ENCODE measurements around the gene SSTR4.

The SSTR4 gene

DNA sequence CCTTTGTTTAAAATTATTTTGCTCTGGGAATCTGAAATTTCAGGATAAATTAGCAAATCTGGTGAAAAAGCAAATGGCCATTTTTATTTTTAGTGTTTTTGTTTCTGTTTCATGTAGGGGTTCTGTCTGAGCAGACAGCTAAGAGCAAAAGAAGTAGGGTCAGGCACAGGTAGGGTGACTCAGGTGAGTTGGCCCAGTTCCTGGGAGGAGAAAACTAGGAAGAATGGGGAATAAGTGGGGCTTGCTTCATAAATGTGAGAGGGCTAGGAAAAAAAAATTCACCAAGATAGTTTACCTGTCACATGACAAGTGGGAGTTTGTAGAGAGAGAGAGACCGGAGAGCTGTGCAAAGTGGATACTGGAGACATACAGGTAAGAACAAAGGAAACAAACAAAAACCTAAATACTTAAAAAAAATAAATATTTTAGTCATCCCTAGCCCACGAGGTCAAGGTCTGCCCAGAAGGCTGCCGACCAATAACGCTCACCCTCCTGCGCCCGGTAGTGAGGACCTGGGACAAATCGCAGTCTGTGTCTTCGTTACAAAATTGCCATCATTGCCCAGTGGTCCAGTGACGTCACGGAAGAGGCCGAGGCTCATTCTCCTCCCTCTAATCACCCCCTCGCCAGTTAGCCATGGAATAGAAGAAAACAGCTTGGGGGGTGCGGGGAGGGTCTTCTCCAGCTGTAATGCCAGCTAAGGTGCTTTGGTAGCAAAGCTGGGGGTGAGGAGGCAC lies 12.1 kb downstream of the SSTR4 start:
- FAIRE-seq: no peak

DNA sequence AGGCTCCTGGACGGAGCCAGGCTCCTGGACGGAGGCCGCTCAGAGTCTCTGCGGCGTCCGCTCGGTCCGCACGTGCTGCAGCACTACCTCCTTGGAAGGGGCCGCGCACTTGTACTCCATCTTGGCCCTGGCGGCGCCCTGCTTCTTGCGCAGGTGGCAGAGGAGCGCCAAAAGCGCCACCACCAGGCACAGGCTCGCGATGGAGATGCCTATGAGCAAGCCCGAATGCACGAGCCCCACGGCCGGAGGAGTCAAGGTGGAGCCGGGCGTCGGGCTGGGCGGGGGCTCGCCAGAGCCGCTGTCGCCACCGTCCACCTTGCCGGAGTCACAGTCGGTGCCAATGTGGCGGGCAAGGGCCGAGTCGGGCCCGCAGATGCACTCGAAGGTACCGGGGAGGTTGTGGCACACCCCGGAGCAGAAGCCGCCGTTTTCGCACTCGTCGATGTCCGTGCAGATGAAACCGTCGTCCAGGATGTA lies 12.7 kb downstream of the SSTR4 start:
- FAIRE-seq: no peak

DNA sequence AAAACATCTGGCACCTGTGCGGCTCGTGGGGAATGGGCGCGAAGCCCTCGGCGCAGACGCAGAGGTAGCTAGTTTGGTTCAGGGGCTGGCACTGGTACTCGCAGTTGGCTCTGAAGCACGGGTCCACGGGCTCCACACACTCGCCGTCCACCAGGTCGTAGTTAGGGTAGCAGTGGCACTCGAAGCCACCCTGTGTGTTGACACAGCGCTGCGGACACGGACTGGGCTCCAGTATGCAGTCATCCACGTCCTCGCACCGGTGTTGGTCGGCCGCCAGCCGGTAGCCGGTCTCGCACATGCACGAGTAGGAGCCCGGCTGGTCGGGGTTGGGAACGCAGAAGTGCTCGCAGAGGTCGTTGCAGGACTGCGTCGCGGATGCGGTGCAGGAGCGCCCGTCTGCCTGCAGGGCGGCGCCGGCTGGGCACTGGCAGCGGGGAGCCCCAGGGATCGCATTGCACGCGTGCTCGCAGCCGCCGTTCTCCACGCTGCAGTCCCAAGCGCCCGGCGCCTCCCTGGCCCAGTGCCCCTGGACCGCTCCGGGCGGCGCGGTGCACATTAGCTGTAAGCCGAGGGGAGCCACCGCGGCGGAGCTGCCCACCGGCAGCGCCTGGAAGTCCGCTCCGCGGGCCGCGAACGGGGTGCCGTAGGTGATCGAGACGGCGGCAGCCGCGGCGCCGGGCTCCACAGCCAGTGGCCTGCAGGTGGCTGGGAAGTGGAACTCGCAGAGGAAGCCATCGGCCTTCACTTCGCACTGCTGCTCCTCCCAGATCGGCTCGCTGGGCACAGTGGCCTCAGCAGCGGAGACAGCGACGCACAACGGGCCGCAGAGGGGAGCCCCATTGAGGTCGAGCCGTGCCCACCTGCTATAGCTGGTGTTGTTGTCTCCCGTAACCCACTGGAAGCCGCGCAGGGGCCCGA lies 13.4 kb downstream of the SSTR4 start:
- FAIRE-seq: no peak

- FAIRE-seq: no peak
Observed at GRCh38 chr20:23049201-23050075, 14.3 kb downstream of the SSTR4 start, which contains the start of gene THBD. TSS of gene THBD (minus strand) at chr20:23049672. CDS start at chr20:23049504, 168 bp downstream.

- FAIRE-seq: no peak
Observed at GRCh38 chr20:23050076-23050838, 15.1 kb downstream of the SSTR4 start.

GRCh38 chr20:23050847-23051627 lies 15.9 kb downstream of the SSTR4 start:
- no peak for FAIRE-seq

GRCh38 chr20:23052904-23053303 lies 17.8 kb downstream of the SSTR4 start:
- no peak for FAIRE-seq

DNA sequence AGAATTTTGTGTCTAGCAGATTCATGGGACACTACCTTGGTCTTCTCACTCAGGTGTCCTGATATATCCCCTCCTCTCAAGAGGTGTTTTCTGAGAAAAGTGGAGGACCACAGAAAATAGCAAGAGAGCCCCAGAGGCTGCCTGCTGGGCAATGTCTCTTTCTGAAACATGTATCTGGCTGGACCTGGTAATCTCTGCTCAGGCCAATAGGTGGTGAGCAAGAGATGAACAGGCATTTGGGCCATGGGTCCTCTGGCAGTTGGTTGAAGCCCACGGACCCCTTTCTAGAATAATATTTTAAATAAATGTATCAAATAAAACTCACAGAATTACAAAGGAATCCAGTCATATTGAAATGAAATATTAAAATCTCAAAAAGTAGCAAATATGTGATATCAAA lies 23.1 kb downstream of the SSTR4 start:
- FAIRE-seq: no peak

- FAIRE-seq: no peak
Observed at GRCh38 chr20:23059001-23059400, 23.9 kb downstream of the SSTR4 start.

DNA sequence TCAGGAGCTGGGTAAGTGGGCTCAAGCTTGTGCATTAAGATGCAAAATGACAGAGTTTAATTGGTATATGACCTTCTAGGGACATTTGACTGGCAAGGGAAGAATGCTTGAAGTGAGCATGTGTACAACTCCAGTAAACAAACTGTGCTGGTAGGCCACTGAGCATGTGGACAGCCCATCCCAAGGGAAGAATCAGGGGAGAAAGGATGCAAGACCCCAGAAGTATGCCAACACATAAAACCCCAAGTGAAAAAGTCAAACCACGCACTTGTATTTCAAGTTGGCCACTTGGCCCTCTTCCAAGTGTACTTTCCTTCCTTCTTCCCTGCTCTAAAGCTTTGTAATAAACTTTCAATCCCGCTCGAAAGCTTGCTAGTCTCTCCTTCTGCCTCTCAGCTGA lies 24.7 kb downstream of the SSTR4 start:
- no peak for FAIRE-seq

DNA sequence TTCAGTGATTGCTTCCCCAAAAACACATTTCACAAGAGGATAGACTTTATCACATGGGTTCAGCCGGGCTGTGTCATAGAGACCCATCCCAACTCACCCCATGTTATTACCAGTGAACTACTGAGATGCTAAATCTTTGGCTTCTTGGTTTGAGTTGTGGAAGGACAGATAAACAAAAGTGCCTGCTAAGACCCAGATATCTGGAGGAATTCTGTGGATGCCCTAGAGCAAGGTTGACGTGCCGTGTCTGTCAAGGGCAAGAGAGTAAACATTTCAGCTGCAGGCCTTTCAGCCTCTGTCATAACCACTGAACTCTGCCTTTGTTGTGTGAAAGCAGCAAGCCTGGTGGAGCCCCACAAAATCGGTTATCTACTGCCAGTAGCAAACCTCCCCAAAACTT lies 25.5 kb downstream of the SSTR4 start:
- FAIRE-seq: no peak

DNA sequence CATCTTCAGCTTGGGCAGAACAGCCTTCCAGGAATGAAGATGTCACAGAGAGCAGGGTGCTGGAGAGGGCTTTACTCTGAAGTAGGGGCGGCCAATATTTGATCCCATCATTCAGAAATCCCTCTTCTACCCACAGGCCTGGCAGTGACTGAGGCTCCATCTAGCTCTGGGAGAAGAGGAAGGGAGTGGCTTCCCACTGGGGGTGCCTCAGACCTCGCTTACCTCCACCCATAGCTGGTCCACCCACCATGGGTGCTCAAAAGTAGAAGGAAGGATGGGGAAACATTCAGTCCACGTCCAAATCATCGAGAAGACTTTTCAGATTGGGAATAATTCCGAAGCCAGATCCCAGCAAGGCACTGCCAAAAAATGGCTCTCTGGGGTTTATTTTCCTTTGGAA lies 26.1 kb downstream of the SSTR4 start:
- FAIRE-seq: no peak

GRCh38 chr20:23061734-23062561 lies 26.8 kb downstream of the SSTR4 start:
- FAIRE-seq: no peak

DNA sequence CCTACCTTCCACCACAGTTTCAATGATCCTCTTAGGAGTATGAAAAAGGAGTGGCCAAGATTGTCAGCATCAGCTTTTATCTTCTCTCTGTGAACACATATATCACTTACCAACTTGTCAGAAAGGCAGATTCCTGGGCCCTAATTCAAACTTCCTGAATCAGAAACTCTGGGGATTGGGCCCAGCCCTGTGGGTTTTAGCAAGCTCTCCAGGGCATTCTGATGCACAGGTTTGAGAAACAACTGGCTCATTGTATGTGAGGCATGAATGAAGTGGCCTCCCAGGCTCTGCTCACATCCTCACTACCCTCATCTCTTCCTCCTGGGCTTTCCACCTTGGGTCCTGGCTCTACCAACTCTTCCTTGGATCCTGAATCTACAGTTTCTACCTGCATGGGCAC lies 27.5 kb downstream of the SSTR4 start:
- no peak for FAIRE-seq

DNA sequence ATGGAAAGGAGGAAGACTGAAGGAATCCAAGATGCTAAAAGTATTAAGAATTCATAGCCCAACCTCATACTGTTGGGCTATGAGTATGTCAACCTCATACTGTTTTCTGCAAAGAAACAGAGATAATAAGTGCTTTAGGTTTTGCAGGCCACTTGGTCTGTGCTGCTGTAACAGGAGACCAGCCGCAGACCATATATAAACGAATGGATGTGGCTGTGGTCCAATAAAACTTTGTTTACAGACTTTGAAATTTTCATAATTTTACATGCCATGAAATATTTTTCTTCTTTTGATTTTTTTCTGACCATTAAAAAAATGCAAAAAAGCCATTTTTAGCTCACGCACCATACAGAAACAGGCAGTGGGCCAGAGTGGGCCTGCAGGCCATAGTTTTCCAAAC lies 28.1 kb downstream of the SSTR4 start:
- FAIRE-seq: no peak

DNA sequence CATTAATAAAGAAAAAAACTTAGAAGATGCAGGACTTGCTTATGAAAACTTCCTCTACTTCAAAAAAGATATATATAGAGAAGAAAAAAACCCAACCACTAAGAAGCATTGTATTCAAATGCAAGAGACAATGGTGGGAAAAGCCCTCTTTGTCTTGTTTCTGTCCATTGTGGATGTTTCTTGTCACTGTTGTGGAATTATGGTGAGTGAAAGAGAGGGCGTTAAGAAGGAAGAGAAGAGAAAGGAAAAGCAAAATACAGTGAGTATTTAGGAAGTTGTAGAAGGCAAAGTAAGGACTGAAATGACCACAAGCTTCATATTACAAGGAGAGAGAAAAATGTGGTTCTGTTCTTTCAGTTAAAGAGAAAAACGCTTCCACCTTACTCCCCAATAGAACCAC lies 28.5 kb downstream of the SSTR4 start:
- no peak for FAIRE-seq

DNA sequence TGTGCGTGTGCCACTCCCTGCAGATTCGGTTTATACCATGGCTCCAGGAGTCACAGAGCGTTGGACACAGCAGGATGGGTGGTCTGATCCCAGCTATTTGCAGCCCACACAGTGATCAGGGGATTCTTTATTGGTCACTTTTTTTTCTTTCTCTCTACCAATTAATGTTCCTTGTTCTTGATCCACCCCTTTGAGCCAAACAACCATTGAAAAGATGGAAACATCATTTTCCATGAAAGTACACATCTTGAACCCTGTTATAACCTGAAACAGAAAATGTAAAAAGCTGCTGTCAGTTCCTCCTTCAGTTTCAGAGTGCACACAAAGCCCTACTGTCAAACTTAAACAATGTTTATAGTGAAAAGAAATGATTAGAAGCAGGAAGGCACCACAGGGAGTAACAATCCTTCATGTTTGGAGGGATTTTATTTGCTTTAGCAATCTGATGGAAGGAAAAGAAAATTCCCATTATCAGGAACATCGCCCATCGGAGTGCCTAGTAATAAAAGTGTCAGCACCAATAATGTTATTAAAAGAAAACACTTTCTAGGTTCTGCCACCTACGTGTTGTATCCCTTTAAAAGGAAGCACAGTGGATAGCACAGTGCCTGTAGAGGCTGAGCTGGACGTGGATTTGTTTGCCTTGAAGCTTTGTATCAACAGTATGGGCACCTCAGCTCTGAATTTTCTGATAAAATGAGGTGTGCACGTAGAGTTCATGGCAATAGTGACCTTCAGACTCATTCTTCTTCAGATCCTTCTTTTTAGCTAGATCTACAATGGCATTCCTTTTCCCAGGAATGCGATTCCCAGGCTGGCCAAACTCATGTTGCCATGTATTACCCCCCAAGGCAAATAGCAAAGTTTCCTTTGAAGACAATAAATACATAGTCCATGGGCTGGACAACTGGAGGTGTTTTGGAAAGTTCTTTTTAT lies 30.4 kb downstream of the SSTR4 start:
- no peak for FAIRE-seq

GRCh38 chr20:23066772-23067171 lies 31.7 kb downstream of the SSTR4 start:
- FAIRE-seq: no peak

DNA sequence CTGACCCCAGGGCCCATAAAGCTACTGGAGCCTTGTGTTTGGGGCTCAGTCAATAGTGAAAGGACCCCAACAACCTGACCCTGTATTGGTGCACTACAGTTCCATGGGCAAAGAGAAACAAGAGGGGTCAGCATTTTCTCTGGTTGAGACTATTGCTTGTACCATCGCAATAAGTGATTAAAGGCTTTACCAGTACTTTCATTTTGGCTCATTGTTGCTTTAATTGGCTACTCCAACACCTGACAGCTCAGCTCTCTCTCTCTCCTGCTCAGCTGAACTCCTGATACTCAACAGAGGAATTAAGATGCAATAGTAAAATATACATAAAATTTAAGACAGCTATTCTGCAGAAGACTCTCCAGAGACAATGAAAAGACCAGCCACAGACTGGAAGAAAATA lies 33.2 kb downstream of the SSTR4 start:
- FAIRE-seq: no peak

All from A204.1 (cell line).